ENCODE results near the gene GRM7. TPM values are rescaled to one million over a fixed set of nuclear protein-coding genes. Genes with fewer than 3 reads are reported as not detected.

Gene GRM7
- total and polyA plus RNA-seq, 9 of the 15 experiments (the other 6 are each of a cell fraction or from before 2014, with no cell fraction given), result not detected

DNA sequence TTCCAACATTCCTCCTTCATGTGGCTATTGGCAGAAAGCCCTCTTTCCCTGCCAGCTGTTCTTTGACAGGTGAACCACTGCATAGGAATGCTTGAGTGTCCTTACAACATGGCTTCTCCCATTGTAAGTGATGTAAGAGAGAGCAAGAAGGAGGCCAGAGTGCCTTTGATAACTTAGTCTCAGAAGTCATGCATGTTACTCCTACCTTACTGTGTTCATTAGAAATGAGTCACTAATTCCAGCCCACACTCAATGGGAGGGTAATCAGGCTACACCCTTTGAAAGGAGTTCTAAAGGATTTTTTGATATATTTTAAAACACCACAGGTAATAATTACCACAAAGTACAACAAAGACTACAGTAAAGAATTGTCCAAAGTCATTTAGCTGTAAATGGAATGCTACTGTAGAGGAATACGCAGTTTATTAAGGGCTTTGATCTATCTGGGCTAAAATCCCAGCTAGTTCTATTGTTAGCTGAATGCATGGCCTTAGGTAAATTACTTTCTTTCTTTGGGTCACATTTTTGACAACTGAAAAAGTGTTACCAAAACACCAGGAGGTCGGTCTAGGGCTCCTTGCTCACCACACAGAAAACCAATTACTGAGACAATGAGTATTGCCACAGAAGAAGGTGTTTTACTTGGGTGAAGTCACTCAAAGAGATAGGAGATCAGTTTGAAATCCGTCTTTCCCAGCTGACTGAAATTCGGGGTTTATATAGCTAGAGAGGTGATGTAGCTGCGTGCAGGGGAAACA is 154.9 kb downstream of the GRM7 start:
- CTCF ChIA-PET (ENCODE audit: low intra/inter-chr PET ratio), result no interaction called here
- ATAC-seq (no peak), FAIRE-seq (no peak), DNase-seq (ENCODE audit: extremely low read depth in 1 of 4, low spot score in 3 of 4) (no peak)
- Histone ChIP-seq H3K4me1 (replicated peaks in 1 of 2; ENCODE audit: control insufficient read depth in 2 of 2, insufficient read depth in 2 of 2, low read length in 2 of 2) (no peaks in the 10 kb centered on the region), H3K9me3 (replicated peaks; ENCODE audit: control insufficient read depth, insufficient read depth, low read depth, low read length) (no peaks in the 10 kb centered on the region), H2AFZ (ENCODE audit: low read depth, low read length) (no peak overlapping the region), H3K4me3 (no peak overlapping the region), H3K36me3 (ENCODE audit: control insufficient read depth, insufficient read depth, low read length) (no peaks in the 10 kb centered on the region), H3K27me3 (ENCODE audit: control insufficient read depth in 2 of 2, insufficient read depth in 2 of 2, low read length in 2 of 2) (no peaks in the 10 kb centered on the region), H3K9me1 (ENCODE audit: control insufficient read depth, insufficient read depth, low read length) (no peaks in the 10 kb centered on the region), H3K4me2 (ENCODE audit: insufficient read depth, low read length) (no peak overlapping the region), H3K9ac (ENCODE audit: insufficient read depth in 1 of 2, low read depth in 2 of 2, low read length in 2 of 2) (no peak overlapping the region), H3K27ac (ENCODE audit: extremely low read depth, low read depth, low read length) (no peak overlapping the region), H3K79me2 (ENCODE audit: control insufficient read depth, insufficient read depth, low read length) (no peaks in the 10 kb centered on the region), H4K20me1 (replicated peaks; ENCODE audit: control insufficient read depth, insufficient read depth, low read length) (no peaks in the 10 kb centered on the region)
- in situ Hi-C loops (cut with MboI) (no loop called here), intact Hi-C loops (cut with micrococcal nuclease) (no loop called here)
- POLR2A ChIA-PET, result no interaction called here
- BruUV-seq (replicated peaks), result no TSS peak
- 0% methylated on average over 5 of the region's 5 CpGs for WGBS (ENCODE audit: insufficient coverage, low coverage, missing lambda C conversion rate)
- TF ChIP-seq PRMT5 (CRISPR knock-in tag; IDR thresholded peaks at IDR 0.05) (no peak), ZNF431 (CRISPR knock-in tag; IDR thresholded peaks at IDR 0.05) (no peak), ZC3H11A (IDR thresholded peaks at IDR 0.05; ENCODE audit: low read depth, low read length) (no peak), ELF4 (CRISPR knock-in tag; IDR thresholded peaks at IDR 0.05) (no peak), TARDBP (IDR thresholded peaks at IDR 0.05) (no peak), SETDB1 (IDR thresholded peaks at IDR 0.05; ENCODE audit: low read length) (no peak), ARID3B (CRISPR knock-in tag; IDR thresholded peaks at IDR 0.05; ENCODE audit: borderline replicate concordance) (no peak), PHF8 (IDR thresholded peaks at IDR 0.05; ENCODE audit: borderline replicate concordance, low read length) (no peak), ATF1 (CRISPR knock-in tag; IDR thresholded peaks at IDR 0.05) (no peak), ATF1 (tag; IDR thresholded peaks at IDR 0.05) (no peak), ZC3H8 (IDR thresholded peaks at IDR 0.05) (no peak), ETV1 (tag; conservative IDR thresholded peaks at IDR 0.05; ENCODE audit: low read depth) (no peak), POLR2A (conservative IDR thresholded peaks at IDR 0.05) (no peak), ZBTB5 (IDR thresholded peaks at IDR 0.05) (no peak)
- TF ChIP-seq, protein P1, sequence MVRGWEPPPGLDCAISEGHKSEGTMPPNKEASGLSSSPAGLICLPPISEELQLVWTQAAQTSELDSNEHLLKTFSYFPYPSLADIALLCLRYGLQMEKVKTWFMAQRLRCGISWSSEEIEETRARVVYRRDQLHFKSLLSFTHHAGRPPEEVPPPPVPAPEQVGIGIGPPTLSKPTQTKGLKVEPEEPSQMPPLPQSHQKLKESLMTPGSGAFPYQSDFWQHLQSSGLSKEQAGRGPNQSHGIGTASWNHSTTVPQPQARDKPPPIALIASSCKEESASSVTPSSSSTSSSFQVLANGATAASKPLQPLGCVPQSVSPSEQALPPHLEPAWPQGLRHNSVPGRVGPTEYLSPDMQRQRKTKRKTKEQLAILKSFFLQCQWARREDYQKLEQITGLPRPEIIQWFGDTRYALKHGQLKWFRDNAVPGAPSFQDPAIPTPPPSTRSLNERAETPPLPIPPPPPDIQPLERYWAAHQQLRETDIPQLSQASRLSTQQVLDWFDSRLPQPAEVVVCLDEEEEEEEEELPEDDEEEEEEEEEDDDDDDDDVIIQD (CRISPR knock-in tag; IDR thresholded peaks at IDR 0.05), result no peak
- TF ChIP-seq, protein P2, sequence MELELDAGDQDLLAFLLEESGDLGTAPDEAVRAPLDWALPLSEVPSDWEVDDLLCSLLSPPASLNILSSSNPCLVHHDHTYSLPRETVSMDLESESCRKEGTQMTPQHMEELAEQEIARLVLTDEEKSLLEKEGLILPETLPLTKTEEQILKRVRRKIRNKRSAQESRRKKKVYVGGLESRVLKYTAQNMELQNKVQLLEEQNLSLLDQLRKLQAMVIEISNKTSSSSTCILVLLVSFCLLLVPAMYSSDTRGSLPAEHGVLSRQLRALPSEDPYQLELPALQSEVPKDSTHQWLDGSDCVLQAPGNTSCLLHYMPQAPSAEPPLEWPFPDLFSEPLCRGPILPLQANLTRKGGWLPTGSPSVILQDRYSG (tag; conservative IDR thresholded peaks at IDR 0.05; ENCODE audit: low read depth), result no peak

All from K562 (cell line).